CD4-positive, alpha-beta T cell treated with Interleukin-4 for 1 hour (primary cell): ENCODE measurements around the gene LOX.

Experiments used
- DNase-seq, 2 donors: peaks; one replicate each; pipeline ENCODE4 v3.0.0-alpha.2; 2020 to 2022

Gene LOX

DNA sequence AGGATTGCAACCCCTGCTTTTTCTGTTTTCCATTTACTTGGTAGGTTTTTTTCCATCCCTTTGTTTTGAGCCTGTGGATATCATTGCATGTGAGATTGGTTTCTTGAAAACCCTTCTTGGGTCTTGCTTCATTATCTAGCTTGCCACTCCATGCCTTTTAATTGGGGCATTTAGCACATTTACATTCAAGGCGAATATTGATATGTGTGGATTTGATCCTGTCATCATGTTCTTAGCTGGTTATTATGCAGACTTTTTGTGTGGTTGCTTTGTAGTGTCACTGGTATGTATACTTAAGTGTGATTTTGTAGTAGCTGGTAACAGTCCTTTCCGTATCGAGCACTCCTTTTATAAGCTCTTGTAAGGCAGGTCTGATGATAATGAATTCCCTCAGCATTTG lies 26.5 kb downstream of the LOX start:
- no peak for DNase-seq

DNA sequence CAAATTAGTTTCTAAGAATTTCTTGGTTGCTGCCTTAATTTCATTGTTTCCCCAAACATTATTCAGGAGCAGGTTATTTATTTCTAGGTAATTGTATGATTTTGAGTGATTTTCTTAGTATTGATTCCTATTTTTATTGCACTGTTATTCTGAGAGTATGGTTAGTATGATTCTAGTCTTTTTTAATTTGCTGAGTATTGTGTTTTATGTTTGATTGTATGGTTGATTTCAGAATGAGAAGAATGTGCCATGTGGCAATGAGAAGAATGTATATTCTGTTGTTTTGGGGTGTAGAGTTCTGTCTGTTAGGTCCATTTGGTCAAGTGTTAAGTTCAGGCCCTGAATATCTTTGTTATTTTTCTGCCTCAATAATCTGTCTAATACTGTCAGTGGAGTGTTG lies 27.1 kb downstream of the LOX start:
- DNase-seq = no peak

DNA sequence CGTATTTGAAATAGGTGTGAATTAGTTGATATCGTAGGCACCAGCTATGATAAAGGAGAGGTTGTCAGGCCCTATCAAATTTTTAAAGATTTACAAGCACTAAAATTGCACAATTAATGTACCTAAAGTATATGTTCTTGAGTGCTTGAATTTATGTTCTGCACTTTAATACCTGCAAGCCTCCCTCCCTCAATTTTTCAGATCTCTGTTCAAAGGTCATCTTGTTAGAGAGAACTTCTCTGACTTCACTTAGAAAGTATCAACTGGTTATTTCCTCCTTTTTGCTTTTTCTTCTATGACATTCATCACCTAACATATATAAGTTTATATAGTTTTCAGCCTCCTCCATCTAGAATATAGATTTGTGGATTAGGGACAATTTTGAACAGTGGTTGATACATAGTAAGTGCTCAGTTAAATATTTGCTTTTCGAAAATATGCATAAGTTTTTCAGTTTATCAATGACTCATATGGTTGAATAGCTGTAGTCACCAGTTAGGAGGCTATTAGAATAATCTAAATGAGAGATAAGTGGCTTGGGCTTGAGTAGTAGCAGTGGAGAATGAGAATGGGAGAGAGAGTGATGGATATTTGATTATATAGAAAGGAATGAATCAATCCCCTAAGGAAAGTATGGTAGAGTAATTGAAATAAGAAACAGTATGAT lies 37.3 kb downstream of the LOX start:
- no peak for DNase-seq

DNA sequence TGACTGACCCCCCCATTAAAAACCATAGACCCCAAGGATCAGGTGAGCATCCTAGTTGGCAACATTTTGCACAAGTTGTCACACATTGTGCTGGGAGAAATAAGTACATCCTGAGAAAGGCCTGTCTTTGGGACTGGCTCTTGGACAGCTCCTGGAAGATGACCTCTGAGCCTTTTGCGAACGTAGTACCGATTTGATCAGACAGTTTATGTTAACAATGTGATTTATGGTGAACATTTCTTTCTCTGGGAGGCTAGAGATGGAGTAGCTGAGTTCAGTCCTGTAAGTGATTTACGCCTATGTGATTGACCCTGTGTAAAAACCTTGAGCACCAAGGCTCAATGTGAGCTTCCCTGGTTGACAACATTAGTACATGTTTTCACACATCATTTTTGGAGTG lies 41.7 kb downstream of the LOX start:
- DNase-seq = no peak

DNA sequence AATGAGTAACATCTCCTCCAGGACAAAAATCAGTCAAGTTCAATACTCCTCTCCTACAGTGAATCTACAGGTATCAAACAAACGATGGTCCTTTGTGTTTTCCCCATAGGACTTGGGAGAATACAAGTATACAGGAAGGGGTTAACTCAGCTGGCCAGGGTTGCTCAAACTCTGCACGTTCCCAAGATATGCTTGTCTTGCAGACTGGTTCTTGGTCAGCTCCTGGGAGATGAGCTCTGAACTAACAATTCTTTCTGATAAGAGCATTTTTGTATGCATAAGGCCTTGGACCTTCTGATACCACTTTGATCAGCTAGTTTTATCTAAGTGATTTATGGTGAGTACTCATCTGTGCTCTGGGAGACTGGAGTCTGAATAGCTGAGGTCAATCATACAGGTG lies 42.1 kb downstream of the LOX start:
- DNase-seq = no peak

DNA sequence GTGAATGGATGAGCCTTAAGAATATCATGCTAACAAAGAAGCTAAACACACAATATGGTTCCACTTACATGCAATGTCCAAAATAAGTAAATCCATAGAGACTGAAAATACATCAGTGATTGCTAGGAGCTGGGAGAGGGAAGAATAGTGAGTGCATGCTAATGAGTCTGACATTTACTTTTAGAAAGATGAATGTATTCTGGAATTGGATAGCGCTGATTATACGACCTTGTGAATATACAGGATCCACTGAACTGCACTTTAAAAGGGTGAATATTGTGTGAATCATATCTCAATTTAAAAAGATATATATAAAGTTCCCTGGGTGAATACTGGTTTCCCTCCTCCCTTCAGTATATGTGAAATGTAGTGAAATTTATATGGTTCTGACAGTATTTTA lies 46.2 kb downstream of the LOX start:
- DNase-seq = no peak

DNA sequence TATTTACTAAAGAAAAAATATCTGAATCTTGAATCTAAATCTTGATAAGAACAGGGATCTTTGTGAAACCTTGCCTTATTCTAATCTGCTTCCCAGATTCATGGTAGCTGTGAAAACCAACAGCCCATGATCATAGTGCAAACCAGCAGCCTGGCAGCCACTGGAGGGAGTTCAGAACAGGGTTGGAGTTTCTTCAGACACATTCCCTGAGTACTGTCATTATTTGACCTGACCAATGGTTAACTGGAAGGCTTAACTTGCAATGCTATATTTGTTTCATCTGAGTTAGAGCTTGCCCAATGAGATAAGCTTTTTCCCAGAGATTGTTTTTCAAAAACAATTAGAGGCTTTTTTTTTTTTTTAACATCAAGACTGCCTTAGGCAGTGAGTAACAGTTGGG lies 47.8 kb downstream of the LOX start:
- no peak for DNase-seq

DNA sequence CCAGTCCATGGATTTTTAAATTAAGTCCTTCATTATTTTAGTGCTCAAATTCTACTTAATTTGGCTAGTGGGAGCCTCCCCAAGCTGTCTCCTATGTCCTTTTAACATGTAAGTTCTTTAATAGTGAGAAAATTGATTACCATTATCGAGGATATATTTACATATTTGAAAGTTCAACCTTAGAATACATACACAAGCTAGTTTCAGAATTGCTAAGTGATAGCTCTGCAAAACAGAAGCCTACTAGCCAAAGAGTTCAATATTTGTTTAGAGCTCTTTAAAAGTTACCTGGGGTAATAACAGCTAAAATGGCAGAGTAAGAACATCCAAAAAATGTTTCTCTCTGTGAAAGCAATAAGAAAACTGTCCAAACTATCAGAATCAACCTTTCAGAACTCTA lies 48.2 kb downstream of the LOX start:
- DNase-seq = no peak

DNA sequence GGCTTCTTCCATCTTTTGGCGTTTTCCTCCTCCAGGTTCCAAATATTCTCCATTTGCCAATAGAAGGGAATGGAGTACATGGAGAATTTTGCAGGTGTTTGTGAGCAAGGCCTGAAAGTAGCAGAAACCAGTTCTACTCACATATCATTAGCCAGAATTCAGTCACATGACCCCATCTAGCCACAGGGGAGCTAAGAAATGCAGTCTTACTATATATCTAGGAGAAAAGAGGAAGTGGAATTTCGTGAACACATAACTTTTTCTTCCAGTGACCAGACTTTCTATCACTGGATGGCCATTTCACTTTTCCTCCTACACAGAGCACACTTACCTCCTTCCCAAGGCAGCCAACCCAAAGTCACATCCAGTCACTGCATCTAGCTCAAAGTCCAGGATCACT lies 55.1 kb downstream of the LOX start:
- DNase-seq = no peak

DNA sequence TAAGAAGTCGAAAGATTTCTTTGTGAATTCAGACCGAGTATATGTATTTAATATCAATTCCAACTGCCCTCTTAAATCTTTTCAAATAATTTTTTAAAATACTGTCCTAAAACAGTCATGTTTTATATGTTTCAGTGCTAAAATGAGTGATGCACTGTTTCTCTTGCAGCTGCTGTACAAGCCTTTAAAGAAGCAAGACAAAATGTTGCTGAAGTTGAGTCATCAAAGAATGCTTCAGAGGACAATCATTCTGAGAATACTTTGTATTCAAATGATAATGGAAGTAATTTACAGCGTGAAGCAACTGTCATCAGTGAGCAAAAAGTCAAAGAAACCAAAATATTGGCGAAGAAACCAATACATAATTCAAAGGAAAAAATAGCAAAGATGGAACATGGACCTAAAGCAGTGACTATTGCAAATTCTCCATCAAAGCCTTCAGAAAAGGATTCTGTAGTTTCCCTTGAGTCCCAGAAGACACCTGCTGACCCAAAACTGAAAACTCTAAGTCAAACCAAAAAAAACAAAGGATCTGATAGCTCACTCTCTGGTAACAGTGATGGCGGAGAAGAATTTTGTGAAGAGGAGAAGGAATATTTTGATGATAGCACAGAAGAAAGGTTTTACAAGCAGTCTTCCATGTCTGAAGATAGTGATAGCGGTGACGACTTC lies 58.0 kb downstream of the LOX start:
- DNase-seq = no peak

DNA sequence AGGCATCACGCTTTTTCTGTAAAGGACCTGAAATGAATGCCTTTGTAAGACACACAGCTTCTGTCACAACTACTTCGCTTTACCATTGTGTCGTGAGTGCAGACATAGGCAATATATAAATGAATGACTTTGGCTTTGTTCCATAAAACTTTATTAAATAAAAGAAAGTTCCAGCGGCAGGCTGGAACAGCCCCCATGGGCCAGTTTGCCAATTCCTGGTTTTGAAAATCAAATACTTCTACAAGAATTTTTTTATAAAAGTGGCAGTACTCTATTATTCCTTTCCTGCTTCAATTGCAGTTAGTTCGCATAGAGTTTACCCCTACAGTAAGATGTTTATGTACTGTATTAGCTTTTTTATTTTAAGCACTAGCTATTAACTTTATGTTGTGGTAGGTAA lies 62.6 kb downstream of the LOX start:
- no peak for DNase-seq

DNA sequence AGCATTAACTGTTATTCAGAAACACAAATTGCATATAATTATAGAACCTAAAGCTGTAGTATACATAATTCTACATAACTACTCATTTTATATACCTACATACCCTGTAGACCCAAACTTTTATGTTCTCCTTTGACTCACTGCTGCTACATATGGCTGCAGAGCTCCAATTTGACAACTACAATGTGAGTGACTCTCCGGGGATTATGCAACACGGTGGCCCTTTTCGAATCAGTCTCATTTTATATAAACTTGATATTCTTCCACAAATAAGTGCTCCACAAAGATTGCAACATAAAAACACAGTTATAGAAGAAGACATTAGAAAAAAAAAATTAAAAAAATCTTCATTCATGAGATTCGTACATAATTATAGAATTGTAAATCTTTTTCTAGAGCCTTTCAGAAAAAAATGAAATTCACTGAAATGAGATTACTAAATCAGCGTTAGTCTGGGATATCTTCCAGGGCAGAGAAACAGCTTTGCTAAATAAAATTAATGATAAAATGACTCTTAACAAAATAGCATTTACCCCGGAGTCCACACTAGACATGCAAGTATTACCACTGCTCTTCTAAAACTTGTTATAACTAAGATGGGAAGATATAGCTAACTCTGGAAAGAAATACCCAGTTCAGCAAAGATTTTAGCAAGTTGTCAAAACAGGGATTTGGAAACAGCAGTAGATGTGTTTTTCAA lies 63.7 kb downstream of the LOX start:
- DNase-seq = no peak
